CD4-positive, alpha-beta T cell (primary cell): ENCODE data around the gene SLC36A3. TPM values are rescaled to one million over a fixed set of nuclear protein-coding genes. Genes with fewer than 3 reads are reported as not detected.
A peak's percentile ranks its signal among the peaks of the same experiment; 100 is the strongest.

Source experiments
- ATAC-seq: fragments of 200-7000 bp; cut with Tn5 transposase; one replicate; pipeline ENCODE4 v1.10.0; 2022; ENCODE audit warnings: mild to moderate bottlenecking; ENCODE audit not compliant: poor library complexity
- CTCF ChIA-PET: fragments of 350-600 bp; sonication (Branson Sonifier 250); formaldehyde crosslinking; loops from one replicate; lab custom pipeline; 2021; ENCODE audit warnings: antibody characterized with exemption, inconsistent platforms; lab: Charles Lee
- POLR2A ChIA-PET: fragments of 350-600 bp; sonication (Branson Sonifier 250); formaldehyde crosslinking; loops from one replicate; lab custom pipeline; 2021; ENCODE audit warnings: antibody characterized with exemption, inconsistent platforms; lab: Charles Lee
- DNase-seq, 14 experiments: peaks; one replicate each; pipeline ENCODE4 v3.0.0-alpha.2; 2013 to 2020; ENCODE audit warnings: mixed read lengths in 2 of 14
- H3K27ac ChIP-seq, 2 donors: one replicate each; pipeline versions ENCODE4 v1.5.1 to v1.7.0; 2013; ENCODE audit warnings: low read length in 2 of 2, low read depth in 1 of 2, mild to moderate bottlenecking in 1 of 2
- H3K27me3 ChIP-seq, 2 experiments: 1 replicate in 1 of 2; 2 replicates in 1 of 2; pipeline versions ENCODE4 v1.6.1 to v1.7.0; 2013; ENCODE audit warnings: low read length in 2 of 2, control low read depth in 1 of 2, mild to moderate bottlenecking in 1 of 2, moderate library complexity in 1 of 2; ENCODE audit not compliant: insufficient read depth in 2 of 2, control insufficient read depth in 1 of 2
- H3K36me3 ChIP-seq: one replicate; pipeline ENCODE4 v1.6.1; 2013; ENCODE audit warnings: low read length, control low read depth; ENCODE audit not compliant: insufficient read depth
- H3K4me1 ChIP-seq: one replicate; pipeline ENCODE4 v1.6.1; 2013; ENCODE audit warnings: low read length, control low read depth; ENCODE audit not compliant: insufficient read depth
- H3K4me3 ChIP-seq: one replicate; pipeline ENCODE4 v1.5.1; 2013; ENCODE audit warnings: mild to moderate bottlenecking, low read length, moderate library complexity
- H3K9me3 ChIP-seq, 2 experiments: 1 replicate in 1 of 2; 2 replicates in 1 of 2; pipeline versions ENCODE4 v1.6.1 to v1.7.0; 2013; ENCODE audit warnings: low read length in 2 of 2, mild to moderate bottlenecking in 2 of 2, control low read depth in 1 of 2, moderate library complexity in 1 of 2; ENCODE audit not compliant: control insufficient read depth in 1 of 2, insufficient read depth in 1 of 2
- H3K27ac Mint-ChIP-seq: one replicate; pipeline ENCODE4 v1.8.0; 2020; ENCODE audit warnings: mixed read lengths
- H3K27me3 Mint-ChIP-seq: one replicate; pipeline ENCODE4 v1.8.0; 2021; ENCODE audit warnings: mixed read lengths
- H3K36me3 Mint-ChIP-seq: one replicate; pipeline ENCODE4 v1.8.0; 2021; ENCODE audit warnings: low read depth, mixed read lengths
- H3K4me1 Mint-ChIP-seq: one replicate; pipeline ENCODE4 v1.8.0; 2021; ENCODE audit warnings: low read depth, mixed read lengths
- H3K4me3 Mint-ChIP-seq: one replicate; pipeline ENCODE4 v1.8.0; 2020; ENCODE audit warnings: mild to moderate bottlenecking, mixed read lengths
- H3K9me3 Mint-ChIP-seq: one replicate; pipeline ENCODE4 v1.8.0; 2020; ENCODE audit warnings: mixed read lengths
- intact Hi-C, 2 experiments: fragments of 100-400 bp; cut with DNase I in 1 of 2; cut with micrococcal nuclease in 1 of 2; formaldehyde crosslinking; loops; one replicate each; pipeline versions ENCODE4 v1.15.1 to v1.9.0; 2023 to 2025; cut with DNase I, micrococcal nuclease
- total RNA-seq, 174 experiments: library from RNA in 2 of 174; stranded (reverse) in 2 of 174; gene quantifications; one replicate each; pipeline ENCODE4 v1.2.3 and lab custom pipeline; 2021 to 2026
- TF ChIP-seq, protein P1 (sequence below): fragments of 200-600 bp; IDR thresholded peaks from one replicate; pipeline ENCODE4 v1.8.0; 2022; ENCODE audit warnings: antibody characterized with exemption, mild to moderate bottlenecking

The SLC36A3 gene
- total RNA-seq, 2 experiments from 2014 or later = not detected

DNA sequence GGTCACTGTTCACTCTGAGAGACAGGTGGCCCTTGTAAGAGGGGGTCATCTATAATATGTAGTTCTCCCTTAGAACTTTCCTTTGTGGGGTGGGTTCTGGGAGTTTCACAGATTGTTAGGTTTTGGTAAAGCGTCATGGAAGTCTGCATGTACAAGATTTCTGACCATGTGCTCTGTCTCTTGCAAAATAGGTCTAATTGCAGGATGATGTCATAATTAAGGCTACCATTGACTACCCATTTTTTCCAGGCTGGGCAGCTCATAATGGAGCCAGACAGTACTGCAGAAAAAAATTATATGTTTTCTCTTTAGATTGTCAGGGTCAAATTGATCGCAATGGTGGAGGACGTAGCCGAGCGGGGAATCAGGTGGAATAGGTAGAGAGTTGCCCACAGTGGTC lies 54.3 kb downstream of the SLC36A3 start:
- ChIA-PET POLR2A (no interaction called here), CTCF (no interaction called here)
- TF ChIP-seq, protein P1, sequence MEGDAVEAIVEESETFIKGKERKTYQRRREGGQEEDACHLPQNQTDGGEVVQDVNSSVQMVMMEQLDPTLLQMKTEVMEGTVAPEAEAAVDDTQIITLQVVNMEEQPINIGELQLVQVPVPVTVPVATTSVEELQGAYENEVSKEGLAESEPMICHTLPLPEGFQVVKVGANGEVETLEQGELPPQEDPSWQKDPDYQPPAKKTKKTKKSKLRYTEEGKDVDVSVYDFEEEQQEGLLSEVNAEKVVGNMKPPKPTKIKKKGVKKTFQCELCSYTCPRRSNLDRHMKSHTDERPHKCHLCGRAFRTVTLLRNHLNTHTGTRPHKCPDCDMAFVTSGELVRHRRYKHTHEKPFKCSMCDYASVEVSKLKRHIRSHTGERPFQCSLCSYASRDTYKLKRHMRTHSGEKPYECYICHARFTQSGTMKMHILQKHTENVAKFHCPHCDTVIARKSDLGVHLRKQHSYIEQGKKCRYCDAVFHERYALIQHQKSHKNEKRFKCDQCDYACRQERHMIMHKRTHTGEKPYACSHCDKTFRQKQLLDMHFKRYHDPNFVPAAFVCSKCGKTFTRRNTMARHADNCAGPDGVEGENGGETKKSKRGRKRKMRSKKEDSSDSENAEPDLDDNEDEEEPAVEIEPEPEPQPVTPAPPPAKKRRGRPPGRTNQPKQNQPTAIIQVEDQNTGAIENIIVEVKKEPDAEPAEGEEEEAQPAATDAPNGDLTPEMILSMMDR = no peak
- Histone ChIP-seq H3K36me3 (no peaks in the 10 kb centered on the region), H3K9me3 (no peaks in the 10 kb centered on the region), H3K27ac (no peak overlapping the region), H3K4me1 (peaks cover 38% of the 10 kb centered on the region), H3K27me3 (no peaks in the 10 kb centered on the region), H3K4me3 (no peak overlapping the region)
- DNase-seq (no peak), ATAC-seq (no peak)
- H3K4me3 Mint-ChIP-seq = peak overlapping the region; percentile 8
- no peaks in the 10 kb centered on the region for H3K9me3 Mint-ChIP-seq
- intact Hi-C loops = loop anchor here in 1 of 2 experiments (10.0 kb wide), 1 partner anchor 594 kb away; no protein-coding TSS in a partner anchor
- H3K4me1 Mint-ChIP-seq = peaks cover 43% of the 10 kb centered on the region
- no peak overlapping the region for H3K27ac Mint-ChIP-seq
- H3K27me3 Mint-ChIP-seq = no peaks in the 10 kb centered on the region
- H3K36me3 Mint-ChIP-seq = no peaks in the 10 kb centered on the region

DNA sequence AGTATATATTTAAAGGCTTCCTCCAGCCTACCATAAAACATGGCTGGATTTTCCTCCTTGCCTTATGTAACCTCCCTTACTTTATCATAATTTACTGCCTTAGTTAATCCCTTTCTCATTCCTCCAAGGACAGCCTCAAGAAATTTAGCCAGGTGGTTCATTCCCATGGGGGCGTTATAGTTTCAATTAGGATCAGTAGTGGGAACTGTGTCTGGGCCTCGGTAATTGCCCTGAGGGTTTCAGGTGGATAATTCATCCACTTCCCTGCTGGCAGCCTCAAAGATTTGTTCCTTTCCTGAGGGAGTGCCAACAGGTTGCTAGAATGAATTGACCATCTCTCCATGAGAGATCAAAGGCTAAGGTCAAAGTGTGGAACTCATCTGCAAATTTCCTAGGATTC lies 54.9 kb downstream of the SLC36A3 start:
- H3K9me3 Mint-ChIP-seq = no peaks in the 10 kb centered on the region
- H3K4me1 Mint-ChIP-seq = peaks cover 43% of the 10 kb centered on the region
- ATAC-seq (no peak), DNase-seq (no peak)
- H3K36me3 Mint-ChIP-seq = no peaks in the 10 kb centered on the region
- Histone ChIP-seq H3K36me3 (no peaks in the 10 kb centered on the region), H3K4me1 (peaks cover 38% of the 10 kb centered on the region), H3K27me3 (no peaks in the 10 kb centered on the region), H3K9me3 (no peaks in the 10 kb centered on the region), H3K4me3 (no peak overlapping the region), H3K27ac (no peak overlapping the region)
- CTCF ChIA-PET = no interaction called here
- POLR2A ChIA-PET = no interaction called here
- no peaks in the 10 kb centered on the region for H3K27me3 Mint-ChIP-seq
- H3K4me3 Mint-ChIP-seq = no peak overlapping the region
- no peak overlapping the region for H3K27ac Mint-ChIP-seq
- intact Hi-C loops = loop anchor here in 1 of 2 experiments (10.0 kb wide), 1 partner anchor 594 kb away; no protein-coding TSS in a partner anchor
- TF ChIP-seq, protein P1 = no peak

DNA sequence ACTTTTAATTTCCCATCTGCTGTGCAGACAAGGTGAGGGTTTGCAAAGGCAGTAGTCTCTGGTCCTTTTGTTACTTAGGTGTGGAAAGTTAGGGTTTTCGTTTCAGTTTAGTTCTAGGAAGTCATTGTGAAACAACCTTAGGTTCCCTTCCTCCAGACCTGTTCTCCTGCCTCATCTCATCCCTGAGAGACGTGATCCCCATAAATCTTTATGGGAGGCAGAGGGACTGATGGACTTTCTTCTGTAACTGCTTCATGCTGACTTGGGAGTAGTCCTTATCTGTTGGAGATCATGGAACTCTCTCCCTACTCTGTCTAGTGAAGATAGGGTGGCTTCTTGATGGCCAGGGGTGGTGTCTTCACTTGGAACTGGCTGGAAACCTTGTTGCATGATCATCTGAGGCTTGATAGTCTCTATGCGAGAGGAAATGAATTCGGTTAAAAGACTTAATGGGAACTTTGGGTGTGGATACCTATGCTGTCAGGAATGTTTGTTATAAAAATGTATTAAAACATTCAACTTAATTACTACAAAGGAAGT lies 57.8 kb downstream of the SLC36A3 start:
- DNase-seq = no peak
- Mint-ChIP-seq H3K27ac (no peak overlapping the region), H3K36me3 (no peaks in the 10 kb centered on the region), H3K4me1 (peaks cover 20% of the 10 kb centered on the region), H3K27me3 (no peaks in the 10 kb centered on the region), H3K9me3 (no peaks in the 10 kb centered on the region), H3K4me3 (no peak overlapping the region)
- CTCF ChIA-PET = no interaction called here
- Histone ChIP-seq H3K36me3 (no peaks in the 10 kb centered on the region), H3K27ac (no peak overlapping the region), H3K4me1 (peaks cover 22% of the 10 kb centered on the region), H3K4me3 (no peak overlapping the region), H3K9me3 (no peaks in the 10 kb centered on the region), H3K27me3 (no peaks in the 10 kb centered on the region)
- TF ChIP-seq, protein P1 = no peak
- ATAC-seq = no peak
- intact Hi-C loops = loop anchor here in 1 of 2 experiments (10.0 kb wide), 1 partner anchor 591 kb away; no protein-coding TSS in a partner anchor
- POLR2A ChIA-PET = no interaction called here
